Fibroblast of skin of left quadriceps (primary cell): ENCODE measurements around the gene USP15.

Source experiments
- DNase-seq, 2 experiments: peaks; one replicate each; pipeline ENCODE4 v3.0.0-alpha.2; 2013; ENCODE audit warnings: low read depth in 2 of 2

Gene USP15

DNA sequence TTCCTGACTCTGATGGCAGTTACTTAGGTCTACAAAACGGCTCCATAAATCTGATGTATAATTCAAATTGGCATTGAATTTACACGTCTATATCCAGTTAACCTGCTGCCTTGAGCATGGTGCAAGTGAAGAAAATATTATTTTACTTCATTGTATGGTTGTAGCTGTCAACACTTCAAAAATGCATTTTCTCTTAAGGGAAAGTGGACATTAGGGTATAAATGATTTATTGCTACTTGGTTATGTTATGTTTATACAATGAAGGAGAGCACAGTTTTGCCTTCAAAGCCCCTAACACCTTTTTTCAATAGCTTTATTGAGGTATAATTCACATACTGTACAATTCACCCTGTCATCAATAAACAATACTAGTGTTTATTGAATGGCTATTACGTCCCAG, 2.0 kb upstream of the USP15 start:
- no peak for DNase-seq

DNA sequence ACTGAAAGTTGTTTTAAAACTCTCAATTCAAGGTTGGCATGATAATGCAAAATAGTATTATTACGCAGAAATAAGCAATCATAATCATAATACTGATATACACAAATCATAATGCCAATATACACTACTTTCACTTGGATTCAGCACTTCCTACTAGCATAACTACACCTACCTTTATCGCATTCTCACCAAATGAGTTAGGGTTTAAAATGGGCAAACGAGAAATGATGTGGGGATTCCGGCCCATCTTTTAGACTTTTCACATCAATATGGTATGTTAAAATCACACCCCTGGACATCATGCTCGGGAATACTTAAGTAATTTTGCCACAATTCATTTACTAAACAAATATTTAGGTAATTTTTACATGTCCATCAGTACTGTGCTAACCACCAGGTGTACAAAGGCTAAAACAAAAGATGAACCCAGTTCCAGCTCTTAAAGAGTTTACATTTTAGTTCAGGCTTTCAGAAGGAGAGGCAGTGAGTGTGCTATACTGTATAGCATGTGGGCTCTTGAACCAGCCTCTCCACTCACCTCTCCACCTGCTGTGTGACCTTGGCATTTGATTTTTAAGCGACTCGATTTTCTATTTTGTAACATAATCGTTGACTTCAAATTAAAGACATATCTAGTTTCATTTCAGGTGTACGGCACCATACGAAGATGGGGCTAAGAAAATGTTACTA, 1.1 kb upstream of the USP15 start:
- DNase-seq: no peak

DNA sequence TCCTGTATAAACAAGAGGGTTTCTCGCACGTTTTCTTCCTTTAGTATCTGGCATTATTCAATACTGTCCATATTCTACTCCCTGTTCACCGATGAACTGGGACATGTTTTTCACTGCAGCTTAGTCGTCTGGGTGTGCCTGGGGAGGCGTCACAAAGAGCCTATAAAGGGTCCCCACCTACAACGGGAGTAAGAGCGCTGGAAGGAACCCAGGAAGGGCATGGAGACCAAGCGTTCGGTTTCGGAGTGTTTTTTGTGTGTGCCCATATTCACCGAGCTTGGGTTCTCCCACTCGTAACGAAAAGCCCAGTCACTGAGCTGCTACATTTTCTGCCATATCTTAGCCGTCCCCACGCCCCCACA, 592 bp upstream of the USP15 start:
- no peak for DNase-seq

DNA sequence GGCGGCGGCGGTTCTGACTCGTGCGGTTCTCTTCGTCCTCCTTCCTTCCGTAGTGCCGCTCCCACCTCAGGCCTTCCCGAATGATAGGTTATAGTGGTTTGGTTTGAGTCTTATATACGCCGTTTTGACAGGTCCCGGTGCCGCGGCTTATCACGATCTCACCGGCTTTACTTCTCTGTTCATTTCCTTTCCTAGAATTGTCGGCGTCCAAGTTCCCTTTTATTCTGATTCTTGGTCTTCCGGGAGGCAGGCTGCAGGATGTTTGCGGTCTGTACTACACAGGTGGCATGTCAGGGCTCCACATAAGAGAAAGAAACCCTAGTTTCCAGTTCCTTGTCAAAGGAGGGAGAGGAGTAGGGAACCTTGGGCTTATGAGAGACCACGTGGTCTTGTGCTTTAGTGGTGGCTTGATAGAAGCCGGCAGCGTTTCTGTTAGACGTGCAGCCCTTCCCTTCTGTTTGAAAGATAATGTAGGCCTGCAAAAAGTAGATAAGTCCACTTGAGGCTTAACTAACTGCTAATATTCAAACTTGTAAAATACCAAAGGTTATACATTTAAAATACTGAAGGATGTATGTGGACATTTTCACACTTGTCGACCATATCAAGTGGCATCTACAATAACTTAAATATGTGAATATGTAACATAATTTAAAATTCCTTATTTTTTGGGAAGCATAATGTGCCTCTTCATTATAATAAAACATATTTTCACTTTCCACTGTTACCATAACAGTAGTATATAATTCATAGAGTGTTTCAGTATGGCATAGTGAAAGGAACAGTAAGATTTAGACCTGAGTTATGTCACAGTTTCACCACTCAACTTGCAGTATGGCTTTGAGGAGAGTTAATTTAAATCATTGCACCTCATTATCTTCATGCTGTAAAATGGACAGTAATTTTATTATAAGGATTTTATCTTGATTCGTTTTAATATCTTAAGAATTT, 804 bp downstream of the USP15 start:
- no peak for DNase-seq

DNA sequence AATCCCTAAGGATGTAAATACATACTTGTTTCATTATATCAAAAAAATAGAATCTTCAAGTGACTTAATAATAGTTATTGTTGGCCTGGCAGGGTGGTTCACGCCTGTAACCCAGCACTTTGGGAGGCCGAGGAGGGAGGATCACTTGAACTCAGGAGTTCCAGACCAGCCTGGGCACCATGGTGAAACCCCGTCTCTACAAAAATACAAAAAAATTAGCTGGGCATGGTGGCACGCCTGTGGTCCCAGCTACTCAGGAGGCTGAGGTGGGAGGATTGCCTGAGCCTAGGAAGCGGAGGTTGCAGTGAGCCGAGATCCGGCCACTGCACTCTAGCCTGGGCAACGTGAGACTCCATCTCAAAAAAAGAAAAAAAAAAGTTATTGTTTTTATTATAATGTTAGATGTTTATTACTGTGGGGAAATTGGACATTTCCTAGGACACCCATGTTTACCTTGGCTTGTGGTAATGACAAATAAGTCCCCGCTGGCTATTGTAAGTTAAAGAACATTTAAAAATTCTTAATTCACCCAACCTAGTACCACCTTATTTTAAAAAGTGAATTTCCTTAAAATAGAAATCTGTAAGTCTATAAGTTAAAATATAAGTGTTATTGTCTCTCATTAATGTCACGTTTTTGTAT, 1.8 kb downstream of the USP15 start:
- no peak for DNase-seq

DNA sequence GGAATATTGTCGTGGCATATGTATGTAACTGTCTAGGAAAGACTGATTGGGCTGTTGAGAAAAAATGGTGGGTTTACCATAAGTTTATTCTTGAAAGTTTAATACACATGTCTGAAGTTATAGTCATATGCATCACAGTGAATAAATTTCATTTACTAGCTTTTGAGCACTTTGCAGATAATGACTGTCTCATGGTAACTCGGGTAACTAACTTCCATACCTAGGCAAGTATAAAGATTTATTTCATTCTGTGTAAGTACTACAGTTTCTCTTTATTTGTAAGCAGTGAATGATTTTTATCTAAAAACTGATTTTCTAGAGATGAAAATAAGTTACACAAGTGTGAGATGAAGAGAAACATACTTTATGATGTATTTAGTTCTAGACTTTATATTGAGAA, 3.0 kb downstream of the USP15 start:
- no peak for DNase-seq

DNA sequence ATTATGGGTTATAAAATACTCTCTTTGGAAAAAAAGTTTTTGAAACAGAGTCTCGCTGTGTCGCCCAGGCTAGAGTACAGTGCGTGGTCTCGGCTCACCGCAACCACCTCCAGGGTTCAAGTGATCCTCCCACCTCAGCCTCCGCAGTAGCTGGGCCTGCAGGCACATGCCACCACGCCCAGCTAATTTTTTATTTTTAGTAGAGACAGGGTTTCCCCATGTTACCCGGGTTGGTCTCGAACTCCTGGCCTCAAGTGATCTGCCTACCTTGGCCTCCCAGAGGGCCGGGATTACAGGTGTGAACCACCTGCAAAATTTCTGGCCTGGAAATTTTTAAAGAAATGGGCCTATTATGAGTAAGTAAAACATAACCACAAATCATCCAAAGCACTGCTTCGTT, 3.8 kb downstream of the USP15 start:
- no peak for DNase-seq

GRCh38 chr12:62264706-62265105, 4.5 kb downstream of the USP15 start:
- DNase-seq: no peak

DNA sequence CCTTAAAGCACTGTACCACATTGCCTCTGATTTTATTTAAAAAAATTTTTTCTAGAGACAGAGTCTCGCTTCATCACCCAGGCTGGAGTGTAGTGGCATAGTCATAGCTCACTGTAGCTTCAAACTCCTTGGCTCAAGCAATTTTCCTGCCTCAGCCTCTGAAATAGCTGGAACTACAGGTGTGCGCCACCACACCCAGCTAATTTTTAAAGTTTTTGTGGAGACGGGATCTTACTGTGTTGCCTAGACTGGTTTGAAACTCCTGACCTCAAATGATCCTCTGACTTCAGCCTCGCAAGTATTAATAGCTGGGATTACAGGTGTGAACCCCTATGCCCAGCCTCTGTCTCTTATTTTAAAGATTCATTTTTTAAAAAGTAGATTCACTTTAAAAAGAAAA, 5.3 kb downstream of the USP15 start:
- DNase-seq: no peak

DNA sequence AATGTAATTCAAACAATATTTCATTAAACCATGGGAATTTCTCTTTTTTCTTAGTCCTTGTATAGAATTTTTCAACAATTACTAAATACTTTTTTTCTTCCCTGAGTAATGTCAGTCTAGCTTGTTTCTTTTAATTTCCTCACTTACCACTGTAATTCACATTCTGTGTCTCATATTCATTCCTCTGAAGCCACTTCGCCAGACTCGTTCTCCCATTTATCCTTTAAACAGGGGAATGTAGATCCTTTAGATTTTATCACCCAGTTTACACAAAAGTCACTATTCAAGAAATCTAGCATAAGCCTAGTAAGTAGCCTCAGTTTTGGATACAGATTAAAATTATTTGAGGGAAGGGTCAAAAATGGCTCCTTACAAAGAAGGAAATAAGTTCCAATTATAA, 6.8 kb downstream of the USP15 start:
- DNase-seq: no peak

DNA sequence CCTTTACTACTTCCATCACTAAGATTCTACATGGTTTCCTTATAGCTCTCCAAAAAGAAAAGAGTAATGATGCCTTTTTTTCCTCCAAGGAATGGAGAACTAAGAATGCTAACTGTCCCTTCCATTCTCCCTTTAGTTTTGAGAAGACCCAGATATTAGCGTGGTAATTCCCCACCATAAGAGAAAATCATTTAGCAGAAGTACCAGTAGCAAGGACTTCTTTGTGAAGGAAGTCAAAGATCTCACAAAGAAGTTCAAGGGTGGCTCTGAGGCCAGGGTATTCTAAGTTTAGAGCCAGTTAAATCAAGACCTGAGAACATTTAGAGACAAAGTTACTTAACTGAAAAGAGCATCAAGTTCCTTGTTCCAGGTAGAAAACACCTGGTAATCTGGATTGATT, 7.3 kb downstream of the USP15 start:
- no peak for DNase-seq

GRCh38 chr12:62268956-62269355, 8.8 kb downstream of the USP15 start:
- peak; percentile 37 to 44 for DNase-seq

GRCh38 chr12:62269464-62270228, 9.4 kb downstream of the USP15 start:
- no peak for DNase-seq

DNA sequence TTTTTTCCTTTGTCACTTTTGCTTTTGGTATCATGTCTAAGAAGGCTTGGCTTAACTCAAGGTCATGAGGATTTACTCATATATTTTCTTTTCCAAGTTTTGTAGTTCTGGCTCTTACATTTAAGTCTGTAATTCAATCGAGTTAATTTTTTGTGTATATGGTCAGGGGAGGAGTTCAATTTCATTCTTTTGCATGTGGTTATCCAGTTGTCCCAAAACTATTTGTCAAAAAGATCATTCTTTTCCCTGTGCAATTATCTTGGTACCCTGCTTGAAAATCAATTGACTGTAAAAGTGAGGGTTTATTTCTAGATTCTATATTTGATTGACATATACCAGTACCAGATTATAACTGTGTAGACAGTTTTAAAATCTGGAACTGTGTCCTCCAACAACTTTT, 10.2 kb downstream of the USP15 start:
- DNase-seq: no peak

DNA sequence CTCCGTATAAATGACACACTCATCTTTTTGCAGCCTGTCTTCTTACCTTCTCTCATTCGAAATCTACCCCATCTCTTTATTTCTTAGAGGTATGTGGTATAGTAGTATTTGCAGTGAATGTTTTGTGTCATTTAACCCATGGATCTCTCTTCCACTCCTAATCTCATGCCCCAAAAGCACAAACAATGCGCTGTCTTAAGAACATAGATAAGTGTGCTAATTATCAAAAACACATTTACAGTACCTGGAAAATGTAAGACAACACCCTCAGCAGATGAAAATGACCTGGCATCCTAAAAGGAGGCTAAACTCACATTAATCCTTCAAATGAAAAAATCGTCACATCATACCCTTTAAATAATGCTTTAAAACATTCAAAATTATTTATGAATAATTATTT, 10.7 kb downstream of the USP15 start:
- no peak for DNase-seq

DNA sequence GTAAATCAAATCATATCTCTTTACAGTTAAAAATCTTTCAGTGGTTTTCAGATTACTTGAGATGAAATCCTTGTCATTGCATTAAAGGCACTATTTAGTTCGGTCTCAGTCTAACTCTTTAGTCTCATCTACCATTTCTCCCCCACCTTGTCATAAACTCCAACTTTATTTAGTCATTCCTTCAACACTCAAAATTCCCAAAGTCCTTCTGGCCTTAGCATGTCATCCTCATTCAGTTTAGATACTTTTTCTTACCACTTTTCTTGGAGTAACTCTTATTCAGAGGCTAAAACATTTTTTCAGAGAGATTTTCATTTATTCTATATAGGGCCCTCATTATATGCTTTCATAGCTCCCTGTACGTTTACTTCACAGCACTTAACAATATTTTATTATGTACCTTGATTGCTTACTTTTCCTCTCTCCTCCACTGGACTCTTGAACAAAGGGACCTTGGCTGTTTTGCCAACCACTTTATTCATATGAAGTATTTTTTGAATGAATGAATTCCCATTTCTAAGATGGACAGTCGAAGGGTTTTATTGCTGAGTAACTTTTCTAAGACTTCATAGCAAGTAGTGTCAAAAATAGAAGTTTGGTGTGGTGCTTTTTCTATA, 12.8 kb downstream of the USP15 start:
- no peak for DNase-seq

- no peak for DNase-seq
These were observed 13.6 kb downstream of the USP15 start for GRCh38 chr12:62273724-62274380.

DNA sequence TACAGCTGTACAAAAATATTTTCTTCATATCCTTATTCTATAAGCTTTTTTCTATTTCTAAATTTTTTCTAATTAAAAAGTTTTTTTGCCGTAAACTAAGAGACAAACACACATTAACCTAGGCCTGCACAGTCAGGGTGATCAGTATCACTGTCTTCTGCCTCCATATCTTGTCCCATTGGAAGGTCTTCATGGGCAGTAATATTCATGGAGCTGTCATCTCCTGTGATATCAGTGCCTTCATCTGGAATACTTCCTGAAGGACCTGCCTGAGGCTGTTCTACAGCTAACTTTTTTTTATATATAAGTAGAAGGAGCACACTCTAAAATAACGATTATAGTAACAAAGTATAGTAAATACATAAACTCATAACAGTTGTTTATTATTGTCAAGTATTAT, 17.8 kb downstream of the USP15 start:
- no peak for DNase-seq

- DNase-seq: no peak
These were observed 18.9 kb downstream of the USP15 start for GRCh38 chr12:62279058-62279457.

DNA sequence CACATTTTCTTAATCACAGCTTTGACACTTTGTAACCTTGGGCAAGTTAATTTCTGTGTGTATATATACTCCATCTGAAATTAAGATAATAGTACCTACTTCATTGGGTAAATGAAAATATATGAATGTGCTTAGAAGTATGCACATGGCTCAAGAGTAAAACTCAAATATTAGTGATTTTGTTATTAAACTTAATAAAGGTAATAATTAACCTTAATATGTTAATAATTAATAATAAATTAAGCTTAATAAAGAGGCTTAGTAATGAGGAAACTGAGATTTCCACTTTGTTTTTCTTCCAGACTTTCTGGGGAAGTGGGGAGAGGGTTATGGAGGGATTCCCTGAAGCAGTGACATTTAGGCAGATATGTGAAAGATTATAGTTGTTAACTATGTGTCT, 19.8 kb downstream of the USP15 start:
- no peak for DNase-seq
